Measurements from ENCODE around the gene MAG.

DNA sequence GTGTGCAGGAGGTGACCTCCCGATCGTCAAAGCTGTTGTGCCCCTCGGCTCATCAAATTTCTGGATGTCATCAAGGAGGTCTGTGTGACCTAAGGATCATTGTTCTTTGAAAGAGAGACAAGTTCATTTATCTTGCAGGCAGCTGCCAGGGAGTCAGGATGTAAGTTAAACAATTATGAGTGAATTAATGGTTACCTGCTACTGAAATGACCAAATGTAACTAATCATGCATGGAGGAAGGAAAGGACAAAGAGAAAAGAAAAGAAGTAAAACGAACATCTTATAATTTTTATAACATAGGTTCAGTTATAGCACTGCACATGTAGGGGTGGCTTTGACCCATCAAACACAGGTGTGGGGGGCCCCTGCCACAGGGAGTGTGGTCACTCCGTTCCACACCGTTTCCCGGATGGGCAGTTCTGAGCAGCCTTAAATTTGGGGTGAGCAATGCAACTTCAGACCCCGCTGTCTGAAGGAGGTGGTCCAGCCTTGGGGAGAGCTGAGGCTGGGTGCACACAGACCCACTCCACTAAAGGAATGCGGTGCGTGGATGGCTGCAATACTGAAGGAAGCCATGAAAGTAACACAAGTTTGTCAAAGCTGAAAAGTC, 42.3 kb downstream of the MAG start:
- TF ChIP-seq POLR2A (IDR thresholded peaks at IDR 0.05): no peak
- TF ChIP-seq, protein P1, sequence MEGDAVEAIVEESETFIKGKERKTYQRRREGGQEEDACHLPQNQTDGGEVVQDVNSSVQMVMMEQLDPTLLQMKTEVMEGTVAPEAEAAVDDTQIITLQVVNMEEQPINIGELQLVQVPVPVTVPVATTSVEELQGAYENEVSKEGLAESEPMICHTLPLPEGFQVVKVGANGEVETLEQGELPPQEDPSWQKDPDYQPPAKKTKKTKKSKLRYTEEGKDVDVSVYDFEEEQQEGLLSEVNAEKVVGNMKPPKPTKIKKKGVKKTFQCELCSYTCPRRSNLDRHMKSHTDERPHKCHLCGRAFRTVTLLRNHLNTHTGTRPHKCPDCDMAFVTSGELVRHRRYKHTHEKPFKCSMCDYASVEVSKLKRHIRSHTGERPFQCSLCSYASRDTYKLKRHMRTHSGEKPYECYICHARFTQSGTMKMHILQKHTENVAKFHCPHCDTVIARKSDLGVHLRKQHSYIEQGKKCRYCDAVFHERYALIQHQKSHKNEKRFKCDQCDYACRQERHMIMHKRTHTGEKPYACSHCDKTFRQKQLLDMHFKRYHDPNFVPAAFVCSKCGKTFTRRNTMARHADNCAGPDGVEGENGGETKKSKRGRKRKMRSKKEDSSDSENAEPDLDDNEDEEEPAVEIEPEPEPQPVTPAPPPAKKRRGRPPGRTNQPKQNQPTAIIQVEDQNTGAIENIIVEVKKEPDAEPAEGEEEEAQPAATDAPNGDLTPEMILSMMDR (IDR thresholded peaks at IDR 0.05): no peak
